Measurements from ENCODE around the gene ASPDH.

ASPDH gene

DNA sequence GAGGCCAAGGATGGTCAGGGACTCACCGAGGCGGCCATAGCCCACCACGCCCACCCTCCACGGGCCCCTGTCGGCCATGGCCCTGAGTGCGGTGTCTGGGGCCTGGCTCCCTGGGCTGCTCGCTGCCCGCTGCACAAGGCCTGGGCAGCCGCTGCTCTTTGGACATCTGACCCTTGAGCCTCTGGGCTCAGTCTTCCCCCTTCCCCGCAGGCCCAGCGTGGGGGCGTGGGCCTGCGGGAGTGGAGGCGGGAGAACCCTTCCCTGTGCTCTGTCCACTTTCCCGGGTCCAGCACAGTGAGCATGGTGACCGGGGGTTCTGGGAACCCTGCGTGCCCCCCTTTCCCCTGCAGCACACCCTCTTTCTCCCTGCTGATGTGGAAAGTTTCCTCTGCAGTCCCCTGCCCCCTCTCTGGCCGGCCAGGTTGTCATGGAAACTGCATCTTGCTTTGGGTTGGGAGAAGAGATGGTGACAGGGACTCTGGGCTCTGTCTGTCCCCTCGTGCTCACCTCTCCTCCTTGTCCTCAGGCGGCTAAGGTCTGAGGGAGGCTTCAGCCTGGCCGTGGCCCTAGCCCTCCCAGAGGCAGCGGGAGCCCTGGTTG lies at the start of gene ASPDH:
TSS of gene ASPDH (minus strand) at position 168 of the 600 bp plus-strand sequence. CDS start at position 78, 90 bp downstream.
- no peak for DNase-seq

DNA sequence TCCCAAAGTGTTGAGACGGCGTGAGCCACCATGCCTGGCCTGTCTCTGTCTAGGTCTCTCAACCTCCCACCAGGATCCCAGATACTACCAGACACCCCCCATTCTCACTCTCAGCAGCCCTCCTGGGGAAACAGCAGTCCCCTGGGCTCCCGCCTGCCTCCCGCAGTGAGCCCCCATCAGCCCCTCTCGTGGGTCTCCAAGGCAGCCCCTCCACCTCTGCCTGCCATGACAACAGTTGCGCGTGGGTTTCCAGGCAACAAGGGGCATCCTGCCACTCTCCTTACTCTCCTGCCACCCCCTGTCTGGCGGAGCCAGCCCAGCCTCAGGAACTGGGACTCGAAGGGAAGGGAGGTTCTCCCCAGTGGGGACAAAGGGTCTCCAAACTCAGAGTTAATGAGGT lies 49.3 kb upstream of the ASPDH start:
- DNase-seq: no peak

DNA sequence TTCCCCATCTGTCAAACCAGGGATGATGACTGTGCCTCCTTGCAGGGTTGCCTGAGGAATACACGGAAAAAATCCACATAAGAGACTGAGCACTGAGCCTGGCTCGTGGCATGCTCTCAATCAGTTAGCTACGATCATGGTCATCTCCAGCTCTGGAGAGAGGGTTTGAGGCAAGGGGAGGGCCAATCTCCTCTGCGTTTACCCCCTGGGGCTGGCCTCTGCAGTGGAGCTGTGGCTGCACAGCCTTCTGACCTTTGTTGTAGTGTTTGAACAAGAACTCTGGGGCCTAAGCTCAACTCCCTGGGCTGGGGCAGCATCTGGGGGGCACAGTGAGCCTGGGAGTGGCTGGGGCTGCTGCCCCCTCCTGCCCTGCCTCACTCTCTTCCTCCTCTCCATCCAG lies 48.6 kb upstream of the ASPDH start:
- DNase-seq: no peak

DNA sequence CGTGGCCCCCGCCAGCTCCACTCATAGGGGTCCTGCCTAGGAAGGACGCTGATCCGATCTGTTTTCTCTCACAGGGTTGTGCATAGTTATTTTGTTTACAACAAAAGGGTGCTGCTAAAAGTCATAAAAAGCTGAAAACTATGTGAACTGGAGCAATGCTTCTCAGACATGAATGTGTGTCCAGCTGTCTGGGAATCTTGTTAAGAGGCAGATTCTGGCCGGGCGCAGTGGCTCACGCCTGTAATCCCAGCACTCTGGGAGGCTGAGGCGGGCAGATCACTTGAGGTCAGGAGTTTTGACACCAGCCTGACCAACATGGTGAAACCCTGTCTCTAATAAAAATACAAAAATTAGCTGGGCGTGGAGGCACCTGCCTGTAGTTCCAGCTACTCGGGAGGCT lies 45.9 kb upstream of the ASPDH start:
- DNase-seq: no peak

GRCh38 chr19:50558449-50558848 lies 44.7 kb upstream of the ASPDH start:
- no peak for DNase-seq

GRCh38 chr19:50558039-50558438 lies 44.3 kb upstream of the ASPDH start:
- no peak for DNase-seq

DNA sequence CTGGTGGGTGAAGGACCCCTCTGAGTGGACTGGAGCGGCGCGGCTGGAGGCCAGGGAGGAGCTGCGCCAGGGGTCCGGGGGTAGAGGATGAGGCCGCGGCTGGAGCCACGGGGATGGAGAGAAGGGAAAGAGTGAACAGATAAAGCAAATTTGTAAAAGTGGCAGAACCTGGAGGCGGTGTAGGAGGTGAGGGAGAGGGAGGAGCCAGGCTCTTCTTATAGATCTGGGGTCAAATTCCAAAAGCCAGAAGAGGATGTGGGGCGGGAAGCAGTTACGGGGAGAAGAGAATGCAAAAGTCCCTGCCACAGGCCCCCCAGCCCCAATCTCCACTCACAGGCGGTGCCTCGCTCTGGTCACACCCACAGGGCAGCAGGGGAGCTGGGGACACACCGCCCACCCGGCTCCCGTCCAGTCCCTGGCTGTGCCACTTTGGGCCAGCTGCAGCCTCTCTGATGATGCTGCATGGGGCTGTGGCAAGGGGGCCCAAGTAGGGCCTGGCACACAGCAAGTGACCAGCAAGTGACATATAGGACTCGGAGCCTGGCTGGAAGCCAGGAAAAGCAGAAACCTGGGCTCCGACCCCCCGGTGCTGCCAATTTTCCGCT lies 43.4 kb upstream of the ASPDH start:
- DNase-seq: no peak

DNA sequence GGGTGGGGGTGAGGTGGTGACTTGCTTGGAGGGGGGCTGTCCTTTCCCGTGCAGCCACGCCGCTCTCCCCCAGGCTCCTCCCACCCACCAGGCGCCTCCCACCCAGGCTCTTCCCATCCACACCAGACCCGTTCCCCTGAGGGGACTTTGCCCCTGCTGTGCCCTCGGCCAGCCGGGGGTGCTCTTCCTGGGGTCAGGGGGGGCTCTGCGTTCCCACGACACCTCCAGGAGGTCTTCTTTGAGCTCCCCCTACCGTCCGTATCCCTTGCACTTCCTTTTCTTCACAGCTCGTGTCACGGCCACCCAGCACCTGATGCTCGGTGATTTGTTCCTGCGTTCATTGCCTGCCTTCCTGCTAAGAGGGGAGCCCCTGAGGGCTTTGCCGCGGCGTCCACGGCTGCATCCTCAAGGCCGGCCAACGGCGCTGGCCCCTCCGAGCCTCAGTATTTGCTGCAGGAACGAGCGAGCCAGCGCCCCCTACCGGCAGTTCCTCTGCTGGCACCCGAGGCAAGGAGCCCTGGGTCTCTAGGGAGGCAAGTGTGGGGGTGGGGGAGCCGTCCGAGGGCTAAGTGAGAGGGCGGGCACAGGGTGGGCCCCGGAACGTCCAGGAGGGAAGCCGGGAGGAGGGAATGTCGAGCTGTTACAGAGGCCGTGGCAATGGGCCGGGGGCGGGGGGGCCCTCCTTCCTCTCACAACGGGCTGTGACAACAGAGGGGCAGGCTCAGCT lies 42.7 kb upstream of the ASPDH start:
- DNase-seq: peak; percentile 58

DNA sequence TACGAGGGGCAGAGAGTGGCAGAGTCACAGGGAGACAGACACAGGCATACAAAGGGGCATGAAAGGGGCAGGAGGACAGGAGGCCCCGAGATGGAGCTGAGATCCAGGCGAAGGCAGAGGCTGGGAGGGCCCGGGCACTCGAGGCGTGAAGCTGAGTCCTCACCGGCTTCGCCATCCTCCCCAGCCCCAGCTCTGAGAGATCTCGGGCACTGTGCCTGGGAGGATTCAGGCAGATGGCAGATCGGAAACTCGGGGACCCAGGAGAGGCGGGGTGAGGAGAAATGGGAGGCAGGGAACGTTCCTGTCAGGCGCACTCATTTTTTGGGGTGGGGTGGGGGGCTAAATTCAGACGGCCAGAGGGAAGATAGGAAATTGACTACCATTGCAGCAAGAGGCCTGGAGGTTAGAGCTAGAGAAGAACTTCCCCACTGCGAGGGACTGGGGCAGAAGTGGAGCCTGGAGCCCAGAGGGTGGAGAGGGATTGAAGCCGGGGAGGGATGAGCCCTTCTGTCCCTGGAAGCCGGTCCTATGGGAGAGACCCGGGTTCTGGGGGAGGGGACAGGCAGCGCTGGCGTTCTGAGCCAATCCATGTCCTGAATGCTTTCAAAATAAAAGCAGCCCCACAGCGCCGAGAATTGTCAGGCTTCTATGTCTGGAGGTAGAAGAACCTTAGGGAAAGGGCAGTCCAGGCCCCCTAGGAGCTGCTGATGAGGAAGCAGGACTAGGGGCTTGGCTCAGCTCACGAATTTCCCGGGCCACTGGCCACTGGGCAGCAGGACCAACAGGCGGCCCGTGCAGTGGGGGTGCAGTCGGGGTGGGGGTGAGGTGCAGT lies 42.0 kb upstream of the ASPDH start:
- no peak for DNase-seq

GRCh38 chr19:50555033-50555432 lies 41.3 kb upstream of the ASPDH start:
- DNase-seq: no peak

DNA sequence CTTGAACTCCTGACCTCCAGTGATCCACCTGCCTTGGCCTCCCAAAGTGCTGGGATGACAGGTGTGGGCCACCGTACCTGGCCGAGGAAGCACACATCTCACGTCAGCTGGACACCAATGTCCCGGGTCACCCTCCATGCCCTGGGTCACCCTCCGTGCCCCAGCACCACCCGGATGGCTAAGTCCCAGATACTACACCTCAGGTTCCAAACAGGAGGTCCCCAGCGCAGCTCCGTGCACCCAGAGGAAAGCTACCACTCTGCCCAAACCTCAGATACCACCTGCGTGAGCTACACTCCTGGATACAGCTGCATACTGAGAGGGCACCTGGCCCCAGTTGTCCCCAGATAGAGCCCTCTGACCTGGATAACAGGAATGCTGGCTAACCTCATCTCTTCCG lies 40.5 kb upstream of the ASPDH start:
- DNase-seq: no peak

DNA sequence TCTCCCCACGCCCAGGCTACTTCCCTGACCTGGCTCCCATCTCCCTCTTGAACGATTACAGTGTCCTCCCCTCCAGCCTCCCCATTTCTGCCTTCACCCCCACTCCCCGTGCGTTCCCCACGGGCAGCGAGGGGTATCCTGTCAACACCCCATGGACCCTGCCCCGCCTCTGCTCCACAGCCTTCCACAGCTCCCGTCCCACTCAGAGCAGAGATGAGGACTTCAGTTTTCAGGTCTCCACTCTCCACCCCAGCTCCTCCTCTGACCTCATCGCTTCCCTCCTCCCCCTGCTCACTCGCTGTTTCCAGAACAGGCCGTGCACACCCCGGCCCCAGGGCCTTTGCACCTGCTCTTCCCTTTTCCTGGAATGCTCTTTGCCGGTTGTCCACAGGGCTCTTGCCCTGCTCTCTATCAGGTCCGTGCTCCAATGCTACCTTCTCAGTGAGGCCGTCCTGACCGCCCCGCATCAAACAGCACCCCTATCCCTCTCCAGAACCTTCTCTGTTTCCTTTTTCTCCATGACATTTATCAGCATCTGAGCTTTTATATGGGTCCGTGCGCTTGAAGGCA lies 39.5 kb upstream of the ASPDH start:
- no peak for DNase-seq

DNA sequence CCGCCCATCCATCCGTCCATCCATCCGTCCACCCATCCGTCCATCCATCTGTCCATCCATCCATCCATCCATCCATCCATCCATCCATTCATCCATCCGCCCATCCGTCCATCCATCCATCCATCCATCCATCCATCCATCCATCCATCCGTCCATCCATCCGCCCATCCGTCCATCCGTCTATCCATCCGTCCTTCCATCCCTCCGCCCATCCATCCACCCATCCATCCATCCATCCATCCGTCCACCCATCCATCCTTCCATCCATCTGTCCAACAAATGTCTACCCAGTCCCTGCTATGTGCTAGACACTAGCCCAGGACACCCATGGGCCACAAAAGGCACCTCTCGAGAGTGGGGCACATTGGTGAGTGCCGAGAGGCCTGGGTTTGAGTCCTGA lies 38.8 kb upstream of the ASPDH start:
- DNase-seq: no peak

GRCh38 chr19:50551715-50552187 lies 38.0 kb upstream of the ASPDH start:
- no peak for DNase-seq

DNA sequence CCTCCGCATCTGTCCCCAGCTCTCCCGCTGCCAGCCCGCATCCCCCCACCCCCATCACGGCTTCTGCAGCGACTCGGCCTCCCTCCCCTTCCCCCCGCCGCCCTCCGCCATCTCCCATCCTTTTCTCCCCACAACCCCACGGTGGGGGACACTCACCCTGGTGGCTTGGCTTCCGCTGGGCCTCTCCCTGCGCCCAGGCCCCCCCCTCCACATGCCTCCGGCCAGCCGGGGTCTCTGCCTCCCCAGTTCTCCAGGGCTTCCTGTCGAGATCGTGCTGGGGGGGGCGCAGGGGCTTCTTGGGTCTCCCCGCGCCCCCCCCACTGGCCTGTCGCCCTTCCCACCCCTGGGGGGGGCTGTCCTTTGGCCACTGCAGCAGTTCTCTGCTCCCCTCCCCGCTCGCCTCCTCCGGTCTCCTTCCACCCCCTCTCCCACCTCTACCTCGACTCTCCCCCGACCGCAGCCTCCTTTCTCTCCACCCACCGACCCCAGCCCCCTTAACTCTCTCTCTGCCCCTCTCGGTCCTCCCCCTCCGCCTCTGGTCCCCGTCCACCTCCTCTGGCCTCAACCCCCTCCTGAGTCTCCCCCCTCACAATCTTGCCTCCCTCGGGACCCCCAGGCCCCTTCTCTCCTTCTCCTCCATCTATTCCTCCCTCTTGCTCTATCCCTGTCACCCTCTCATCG lies 37.5 kb upstream of the ASPDH start:
- no peak for DNase-seq

- no peak for DNase-seq
Observed at GRCh38 chr19:50550594-50550966, 36.9 kb upstream of the ASPDH start.

GRCh38 chr19:50549927-50550593 lies 36.3 kb upstream of the ASPDH start:
- no peak for DNase-seq

DNA sequence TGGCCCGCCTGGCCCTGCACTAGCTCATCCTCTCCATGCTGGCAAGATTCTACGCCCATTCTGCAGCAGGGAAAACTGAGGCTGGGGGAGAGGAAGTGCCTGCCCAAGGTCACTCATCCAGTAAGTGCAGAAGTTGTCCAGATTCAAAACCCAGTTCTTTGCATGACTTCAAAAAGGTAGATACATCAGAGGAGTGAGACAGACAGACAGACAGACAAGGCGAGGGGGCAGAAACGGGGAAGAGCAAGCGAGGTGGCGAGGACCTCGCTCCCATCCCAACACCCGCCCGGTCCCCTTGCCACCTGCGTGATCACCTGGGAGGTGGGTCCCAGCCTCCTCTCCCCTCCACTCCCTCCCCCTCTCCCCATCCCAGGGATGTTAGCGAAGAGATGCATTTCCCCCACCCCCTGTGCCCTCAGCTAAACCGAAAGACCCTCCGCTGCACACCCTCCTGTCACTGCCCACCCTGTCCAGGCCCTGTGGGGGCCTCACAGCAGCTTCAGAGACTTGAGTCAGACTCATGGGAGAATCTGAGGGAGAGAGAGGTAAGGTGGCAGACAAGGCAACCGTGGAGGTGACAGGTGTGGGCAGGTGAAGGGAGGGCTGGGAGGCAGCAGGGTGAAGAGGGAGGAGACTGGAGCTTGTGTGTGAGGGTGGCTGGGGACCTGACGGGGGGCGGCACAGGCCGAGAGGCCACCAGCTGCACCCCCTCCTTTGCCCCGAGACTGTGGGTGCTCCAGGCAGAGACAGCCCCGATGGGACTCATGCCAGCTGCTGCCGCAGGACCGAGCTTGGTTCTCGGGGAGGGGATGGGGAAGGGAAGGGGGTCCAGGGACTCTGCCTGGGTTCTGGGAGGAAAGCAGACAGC lies 35.6 kb upstream of the ASPDH start:
- DNase-seq: no peak

- no peak for DNase-seq
Observed at GRCh38 chr19:50548191-50549058, 34.7 kb upstream of the ASPDH start.
